NCI-H187 (cell line): ENCODE data around the gene TMEM144.

Source experiments
- DNase-seq, 2 experiments: peaks; one replicate each; lab custom pipeline; 2025; lab: John Stamatoyannopoulos, UW

TMEM144 gene

DNA sequence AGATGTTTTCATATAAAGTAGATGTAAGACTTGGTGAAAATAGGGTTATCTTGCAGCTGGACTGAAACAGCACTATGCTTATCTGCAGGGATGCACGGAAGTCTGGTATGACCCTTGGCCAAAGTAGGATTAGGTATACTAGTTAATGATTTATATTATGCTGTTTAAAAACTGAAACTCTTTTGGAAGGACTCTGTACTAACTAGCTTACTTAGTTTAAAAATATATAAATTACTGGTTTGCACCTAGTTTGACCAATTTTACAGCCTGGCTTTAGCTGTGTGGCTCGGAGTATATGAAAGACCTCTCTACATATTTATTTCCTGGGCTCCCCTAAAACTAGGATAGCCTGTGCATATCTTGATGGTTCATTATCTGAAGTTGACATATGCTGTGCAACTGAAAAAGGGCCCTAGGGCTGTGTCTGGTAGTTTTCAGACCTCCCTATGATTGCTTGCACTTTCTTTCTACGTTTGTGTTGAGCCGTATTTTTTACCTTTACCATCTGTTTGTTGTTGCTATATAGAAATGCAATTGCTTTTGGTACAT, 89.2 kb downstream of the TMEM144 start:
- no peak for DNase-seq

DNA sequence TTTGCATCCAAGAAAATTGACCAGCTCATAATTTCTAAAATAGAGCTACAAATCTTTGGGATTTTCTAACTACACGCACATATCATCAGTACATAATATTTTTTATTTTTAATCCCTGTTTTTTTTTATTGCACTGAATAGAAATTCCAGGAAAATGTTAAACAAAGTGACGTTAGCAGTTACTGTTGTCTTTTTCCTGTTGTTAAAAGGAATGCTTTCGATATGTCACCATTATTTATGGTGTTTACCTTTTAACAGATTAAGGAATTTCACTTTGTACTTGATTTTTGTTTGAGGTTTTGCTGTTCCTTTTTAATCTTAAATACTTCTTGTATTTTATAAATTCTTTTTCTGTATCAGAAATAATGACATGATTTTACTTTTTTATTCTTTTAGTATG, 89.7 kb downstream of the TMEM144 start:
- no peak for DNase-seq

- no peak for DNase-seq
Measured at GRCh38 chr4:158302076-158302866, 92.0 kb downstream of the TMEM144 start.

DNA sequence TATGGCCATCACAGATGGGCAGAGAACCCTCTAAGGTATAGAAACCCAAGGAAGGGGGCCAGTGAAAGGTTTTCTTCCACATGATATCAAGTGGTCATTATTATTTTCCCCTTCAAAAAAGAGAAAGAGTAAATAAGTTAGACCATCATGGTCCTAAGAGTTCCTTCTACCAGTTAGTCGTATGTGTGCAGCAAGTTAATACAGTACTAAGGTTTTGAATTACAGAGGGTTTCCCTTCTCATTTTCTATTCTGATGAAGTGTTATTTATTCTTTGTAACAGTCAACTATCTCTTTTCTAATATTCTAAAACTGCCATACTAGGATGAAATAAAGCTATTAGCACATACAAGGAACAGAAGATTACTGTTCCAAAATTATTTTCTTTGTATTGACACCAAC, 94.4 kb downstream of the TMEM144 start:
- no peak for DNase-seq
